ENCODE results near the gene FAM9C.
"Not testable (repeated sequence)": the region's sequence is repeated elsewhere in the genome, so short reads cannot be mapped to it uniquely, and the experiment has no call there.

DNA sequence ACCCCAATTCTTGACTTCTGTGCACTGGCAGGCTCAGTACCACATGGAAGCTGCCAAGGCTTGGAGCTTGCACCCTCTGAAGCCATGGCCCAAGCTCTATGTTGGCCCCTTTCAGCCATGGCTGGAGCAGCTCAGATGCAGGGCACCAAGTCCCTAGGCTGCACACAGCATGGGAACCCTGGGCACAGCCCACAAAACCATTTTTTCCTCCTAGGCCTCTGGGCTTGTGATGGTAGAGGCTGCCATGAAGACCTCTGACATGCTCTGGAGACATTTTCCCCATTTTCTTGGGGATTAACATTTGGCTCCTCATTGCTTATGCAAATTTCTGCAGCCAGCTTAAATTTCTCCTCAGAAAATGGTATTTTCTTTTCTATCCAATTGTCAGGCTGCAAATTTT is 17.9 kb upstream of the FAM9C start:
- not testable (repeated sequence) for TF ChIP-seq POLR2A (IDR thresholded peaks at IDR 0.05)
- TF ChIP-seq, protein P1, sequence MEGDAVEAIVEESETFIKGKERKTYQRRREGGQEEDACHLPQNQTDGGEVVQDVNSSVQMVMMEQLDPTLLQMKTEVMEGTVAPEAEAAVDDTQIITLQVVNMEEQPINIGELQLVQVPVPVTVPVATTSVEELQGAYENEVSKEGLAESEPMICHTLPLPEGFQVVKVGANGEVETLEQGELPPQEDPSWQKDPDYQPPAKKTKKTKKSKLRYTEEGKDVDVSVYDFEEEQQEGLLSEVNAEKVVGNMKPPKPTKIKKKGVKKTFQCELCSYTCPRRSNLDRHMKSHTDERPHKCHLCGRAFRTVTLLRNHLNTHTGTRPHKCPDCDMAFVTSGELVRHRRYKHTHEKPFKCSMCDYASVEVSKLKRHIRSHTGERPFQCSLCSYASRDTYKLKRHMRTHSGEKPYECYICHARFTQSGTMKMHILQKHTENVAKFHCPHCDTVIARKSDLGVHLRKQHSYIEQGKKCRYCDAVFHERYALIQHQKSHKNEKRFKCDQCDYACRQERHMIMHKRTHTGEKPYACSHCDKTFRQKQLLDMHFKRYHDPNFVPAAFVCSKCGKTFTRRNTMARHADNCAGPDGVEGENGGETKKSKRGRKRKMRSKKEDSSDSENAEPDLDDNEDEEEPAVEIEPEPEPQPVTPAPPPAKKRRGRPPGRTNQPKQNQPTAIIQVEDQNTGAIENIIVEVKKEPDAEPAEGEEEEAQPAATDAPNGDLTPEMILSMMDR (IDR thresholded peaks at IDR 0.05 in 4 of 5, conservative IDR thresholded peaks at IDR 0.05 in 1 of 5): not testable (repeated sequence)
